GM18526 (cell line): ENCODE measurements around the gene PSD2.

Experiments
- POLR2A ChIP-seq: IDR thresholded peaks from 3 replicates; pipeline ENCODE4 v1.6.1; 2011; ENCODE audit not compliant: insufficient read length; ENCODE audit errors: extremely low read depth

The PSD2 gene

DNA sequence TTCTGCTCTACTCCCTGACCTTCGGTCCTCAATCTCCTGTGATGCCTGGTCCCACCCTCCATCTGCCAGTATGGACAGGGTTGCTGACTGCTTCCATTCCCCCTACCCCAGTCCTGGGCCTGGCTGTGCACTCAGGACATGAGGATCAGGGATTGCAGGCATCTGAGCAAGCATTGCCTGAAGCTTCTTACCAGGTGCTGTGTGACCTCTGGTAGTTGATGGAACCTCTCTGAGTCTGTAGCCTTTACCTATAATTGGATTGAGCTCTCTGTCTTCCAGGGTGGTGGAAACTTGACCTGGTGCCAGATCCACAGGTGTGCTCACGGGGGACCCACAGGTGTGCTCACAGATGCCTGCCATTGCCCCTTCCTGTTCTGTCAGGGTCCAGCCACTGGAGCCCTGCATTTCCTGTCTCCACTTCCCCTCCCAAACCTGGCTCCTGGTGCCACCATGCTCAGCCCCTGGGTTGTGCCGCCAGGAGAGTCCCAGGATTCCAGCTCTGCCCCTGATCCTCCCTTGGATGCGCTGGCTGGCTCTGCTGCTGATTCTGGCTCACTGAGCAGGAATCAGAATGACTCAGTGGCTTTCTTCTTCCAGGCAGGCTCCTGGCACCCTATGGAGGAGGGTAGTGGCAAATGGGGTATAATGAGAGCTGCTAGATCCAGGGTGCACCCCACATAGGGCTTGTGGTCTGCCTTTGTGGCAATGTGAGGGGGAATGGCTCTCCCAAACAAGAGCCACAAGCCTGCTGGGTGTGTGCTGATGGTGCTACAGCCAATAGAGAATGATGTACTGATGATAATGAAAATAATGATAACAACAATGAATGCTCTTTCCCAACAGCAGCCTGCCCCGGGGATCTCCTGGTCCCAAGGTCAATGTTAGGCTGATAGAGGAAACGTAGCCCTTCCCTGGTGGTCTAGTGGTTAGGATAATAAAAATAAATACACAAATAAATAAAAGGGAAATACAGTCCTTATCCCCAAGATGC lies 35.2 kb upstream of the PSD2 start:
- TF ChIP-seq POLR2A, result no peak

GRCh38 chr5:139761057-139761450 lies 34.6 kb upstream of the PSD2 start:
- no peak for TF ChIP-seq POLR2A

- no peak for TF ChIP-seq POLR2A
Measured at GRCh38 chr5:139761501-139761900, 34.1 kb upstream of the PSD2 start.

DNA sequence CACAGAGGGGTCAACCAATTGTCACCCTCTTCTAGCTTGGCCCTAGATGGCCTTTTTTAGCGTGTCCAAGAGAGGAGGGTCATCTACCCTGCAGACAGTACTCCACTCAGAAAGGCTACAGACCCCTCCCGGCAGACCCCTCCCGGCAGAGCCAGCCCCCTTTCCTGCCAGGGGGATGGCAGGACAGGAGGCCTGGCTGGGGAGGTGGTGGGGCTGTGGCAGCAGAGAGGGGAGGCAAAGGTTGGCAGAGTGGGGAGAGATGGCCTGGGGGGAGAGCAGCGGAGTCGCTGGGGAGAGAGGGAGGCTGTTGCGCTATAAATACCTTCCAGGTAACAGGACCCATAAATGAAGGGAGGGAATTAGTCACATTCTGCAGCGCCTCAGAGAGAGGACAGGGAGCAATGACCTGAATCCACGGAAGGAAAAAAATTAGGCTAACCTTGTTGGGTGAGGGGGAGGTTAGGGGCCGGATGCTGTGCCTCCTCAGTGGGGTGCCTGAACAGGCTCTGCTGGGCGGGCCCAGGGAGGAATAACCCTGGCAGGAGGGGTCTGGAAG lies 32.9 kb upstream of the PSD2 start:
- no peak for TF ChIP-seq POLR2A

- TF ChIP-seq POLR2A, result no peak
Measured at GRCh38 chr5:139763280-139763929, 32.2 kb upstream of the PSD2 start.

DNA sequence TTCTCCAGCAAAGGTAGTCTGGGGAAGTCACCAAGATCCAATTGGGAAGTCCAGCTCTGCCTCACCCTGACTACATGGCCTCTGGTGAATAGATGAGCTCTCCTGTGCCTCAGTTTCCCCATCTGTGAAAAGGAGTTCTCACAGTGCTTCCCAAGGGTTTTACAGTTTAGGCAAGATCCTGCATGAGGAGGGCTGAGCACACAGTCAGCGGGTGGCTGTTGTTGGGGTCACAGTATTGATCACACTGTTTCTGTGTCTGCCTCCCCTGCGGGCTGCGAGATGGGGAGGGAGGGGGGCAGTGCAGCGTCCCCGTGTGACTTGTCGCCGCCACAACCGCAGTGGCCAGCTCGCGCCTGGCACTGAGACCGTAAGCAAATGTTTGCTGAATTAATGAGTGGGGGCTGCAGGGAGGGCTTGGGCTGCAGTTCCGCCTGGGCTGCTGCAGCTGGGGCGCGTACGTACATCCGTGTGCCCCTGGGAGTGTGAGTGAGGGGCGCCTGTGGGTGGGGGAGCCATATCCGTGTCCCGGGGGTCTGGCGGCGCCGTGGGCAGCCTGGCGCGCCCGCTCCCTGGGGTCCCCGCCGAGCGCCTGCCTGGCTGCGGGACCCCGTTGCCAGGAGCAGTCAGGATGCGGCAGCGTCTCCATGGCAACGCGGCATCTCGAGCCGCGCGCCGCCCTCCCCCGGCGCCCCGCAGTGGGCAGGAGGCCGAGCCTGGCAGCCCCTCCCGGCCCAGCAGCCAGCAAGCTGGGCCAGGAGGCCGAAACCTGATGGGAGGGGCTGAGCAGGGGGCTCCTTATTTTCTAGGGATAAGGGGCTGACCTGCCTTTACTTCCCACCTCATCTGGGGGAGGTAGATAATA lies 31.4 kb upstream of the PSD2 start:
- no peak for TF ChIP-seq POLR2A

GRCh38 chr5:139764886-139765408 lies 30.7 kb upstream of the PSD2 start:
- no peak for TF ChIP-seq POLR2A

- TF ChIP-seq POLR2A, result no peak
Measured at GRCh38 chr5:139765409-139766217, 30.0 kb upstream of the PSD2 start.

DNA sequence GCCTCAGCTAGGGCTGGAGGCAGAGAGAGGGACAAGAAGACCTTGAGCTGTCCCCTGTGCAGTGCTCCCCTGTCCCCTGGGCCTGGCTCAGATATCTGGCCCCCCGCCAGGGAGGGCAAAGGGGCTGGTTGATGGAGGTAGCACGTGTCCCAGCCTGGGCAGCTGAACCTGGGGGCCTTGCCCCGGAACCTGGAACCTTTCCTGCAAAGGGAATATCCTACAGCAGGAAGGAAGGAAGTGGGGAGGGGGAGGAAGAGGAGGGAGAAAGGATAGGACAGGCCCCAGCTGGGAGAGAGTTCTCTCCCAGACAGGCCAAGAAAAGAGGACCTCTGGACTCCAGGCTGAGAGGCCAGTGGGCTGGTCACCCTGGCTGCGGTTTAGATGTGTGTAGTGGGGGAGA lies 27.6 kb upstream of the PSD2 start:
- TF ChIP-seq POLR2A, result no peak

- TF ChIP-seq POLR2A, result no peak
Measured at GRCh38 chr5:139768807-139769465, 26.7 kb upstream of the PSD2 start.

DNA sequence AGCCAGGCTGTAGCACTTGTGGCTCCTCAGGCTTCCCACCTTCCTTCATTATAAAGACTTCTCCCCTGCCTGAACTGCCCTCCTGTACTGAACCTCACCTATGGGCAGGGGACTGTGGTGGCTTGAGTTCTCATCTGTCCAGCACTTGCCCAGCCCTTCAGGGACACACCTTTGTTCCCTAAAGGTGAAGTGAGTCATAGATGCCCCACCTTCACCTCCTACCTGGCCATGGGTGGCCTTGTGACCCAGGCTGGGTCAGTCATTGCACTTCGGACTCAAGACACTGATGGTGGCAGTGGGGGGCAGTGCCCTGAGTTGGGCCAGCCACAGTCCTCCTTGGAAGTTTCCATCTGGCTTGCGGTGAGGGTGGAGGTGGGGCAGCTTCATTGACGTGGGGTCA lies 26.1 kb upstream of the PSD2 start:
- TF ChIP-seq POLR2A, result no peak

DNA sequence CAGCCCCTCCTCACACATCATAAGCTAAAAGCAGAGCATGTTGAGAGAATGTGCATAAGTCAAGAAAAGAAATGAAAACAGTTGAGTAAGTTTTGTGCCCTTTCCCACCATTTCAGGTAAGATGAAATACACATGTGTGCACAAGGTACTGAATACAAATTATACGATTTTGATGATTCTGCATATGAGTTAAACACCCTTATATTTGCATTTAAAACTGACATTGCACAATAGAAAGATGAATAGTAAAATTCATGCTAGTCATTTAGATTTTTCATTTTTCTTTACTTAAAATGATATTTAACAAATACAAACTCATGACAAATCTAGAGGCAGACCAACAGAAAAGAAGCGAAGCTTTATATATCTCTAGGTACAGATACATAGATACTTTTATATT lies 24.9 kb upstream of the PSD2 start:
- no peak for TF ChIP-seq POLR2A

- TF ChIP-seq POLR2A, result no peak
Measured at GRCh38 chr5:139772089-139772791, 23.4 kb upstream of the PSD2 start.

DNA sequence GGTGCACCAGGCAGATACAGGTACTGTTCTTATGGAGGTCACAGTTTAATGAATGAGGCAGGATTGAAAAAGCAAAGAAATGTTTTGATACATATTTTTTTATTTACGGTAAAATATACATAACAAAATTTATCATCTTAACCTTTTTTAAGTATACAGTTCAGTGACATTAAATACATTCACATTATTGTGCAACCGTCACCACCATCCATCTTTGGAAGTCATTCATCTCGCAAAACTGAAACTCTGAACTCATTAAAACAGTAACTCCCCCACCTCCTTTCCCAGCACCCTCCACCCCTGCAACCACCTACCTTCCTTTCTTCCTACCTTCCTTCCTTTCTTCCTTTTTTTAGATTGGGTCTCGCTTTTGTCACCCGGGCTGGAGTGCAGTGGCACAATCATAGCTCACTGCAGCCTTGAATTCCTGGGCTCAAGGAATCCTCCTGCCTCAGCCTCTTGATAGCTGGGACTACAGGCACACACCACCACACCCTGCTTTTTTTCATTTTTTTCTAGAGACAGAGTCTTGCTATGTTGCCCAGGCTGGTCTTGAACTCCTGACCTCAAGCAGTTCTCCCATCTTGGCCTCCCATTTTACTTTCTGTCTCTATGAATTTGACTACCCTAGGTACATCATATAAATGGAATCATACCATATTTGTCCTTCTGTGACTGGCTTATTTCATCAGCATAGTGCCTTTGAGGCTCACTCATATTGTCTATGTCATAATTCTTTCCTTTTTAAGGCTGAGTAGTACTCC lies 22.5 kb upstream of the PSD2 start:
- TF ChIP-seq POLR2A, result no peak
